ENCODE results near the gene SDHA.
"Not testable (repeated sequence)": the region's sequence is repeated elsewhere in the genome, so short reads cannot be mapped to it uniquely, and the experiment has no call there.

- TF ChIP-seq CTCF, POLR2A (IDR thresholded peaks at IDR 0.05): not testable (repeated sequence)
These were observed 19.8 kb downstream of the SDHA start for GRCh38 chr5:237931-238330.

Measured in lower leg skin (tissue), 3 donors.